Esophagus (tissue), 2 donors: ENCODE data around the gene VPS45. TPM values are rescaled to one million over a fixed set of nuclear protein-coding genes. Genes with fewer than 3 reads are reported as not detected.

Source experiments
- H3K27ac ChIP-seq, 2 donors: one replicate each; pipeline ENCODE4 v1.5.1; 2013; ENCODE audit warnings: low read depth in 2 of 2, mild to moderate bottlenecking in 2 of 2, inconsistent platforms in 1 of 2, low read length in 1 of 2, moderate library complexity in 1 of 2
- H3K27me3 ChIP-seq, 2 donors: one replicate each; pipeline ENCODE4 v1.6.1; 2013; ENCODE audit warnings: low read length in 2 of 2, control low read depth in 1 of 2, mild to moderate bottlenecking in 1 of 2; ENCODE audit not compliant: insufficient read depth in 2 of 2, control insufficient read depth in 1 of 2
- H3K36me3 ChIP-seq, 2 donors: one replicate each; pipeline ENCODE4 v1.6.1; 2013; ENCODE audit warnings: low read length in 1 of 2; ENCODE audit not compliant: control insufficient read depth in 2 of 2, insufficient read depth in 2 of 2
- H3K4me1 ChIP-seq, 2 donors: one replicate each; pipeline ENCODE4 v1.6.1; 2013; ENCODE audit warnings: low read length in 1 of 2; ENCODE audit not compliant: control insufficient read depth in 2 of 2, insufficient read depth in 2 of 2
- H3K4me3 ChIP-seq, 2 donors: one replicate each; pipeline ENCODE4 v1.5.1; 2013; ENCODE audit warnings: low read length in 2 of 2, mild to moderate bottlenecking in 2 of 2, low read depth in 1 of 2, moderate library complexity in 1 of 2
- H3K9me3 ChIP-seq, 2 donors: one replicate each; pipeline ENCODE4 v1.6.1; 2013; ENCODE audit warnings: mild to moderate bottlenecking in 2 of 2, low read depth in 1 of 2, low read length in 1 of 2, moderate library complexity in 1 of 2; ENCODE audit not compliant: control insufficient read depth in 2 of 2, insufficient read depth in 1 of 2
- WGBS, 2 donors: extraction: QIAGEN DNeasy Blood & Tissue Kit; methylation state at CpG; one replicate each; pipeline ENCODE4 v1.1.7; 2013; 5-methylcytosine and 5-hydroxymethylcytosine counted together
- polyA plus RNA-seq, 2 donors: library from polyadenylated mRNA; stranded (reverse); fragments of 200-250 nt; gene quantifications; one replicate each; pipeline ENCODE4 v1.2.3, GENCODE V29; 2013
- donor health status: healthy with polysubstance abuse.
- donor health status: Bipolar disorder and iron deficiency.

VPS45 gene
- polyA plus RNA-seq, 2 donors: 16.1 to 19.3 TPM

DNA sequence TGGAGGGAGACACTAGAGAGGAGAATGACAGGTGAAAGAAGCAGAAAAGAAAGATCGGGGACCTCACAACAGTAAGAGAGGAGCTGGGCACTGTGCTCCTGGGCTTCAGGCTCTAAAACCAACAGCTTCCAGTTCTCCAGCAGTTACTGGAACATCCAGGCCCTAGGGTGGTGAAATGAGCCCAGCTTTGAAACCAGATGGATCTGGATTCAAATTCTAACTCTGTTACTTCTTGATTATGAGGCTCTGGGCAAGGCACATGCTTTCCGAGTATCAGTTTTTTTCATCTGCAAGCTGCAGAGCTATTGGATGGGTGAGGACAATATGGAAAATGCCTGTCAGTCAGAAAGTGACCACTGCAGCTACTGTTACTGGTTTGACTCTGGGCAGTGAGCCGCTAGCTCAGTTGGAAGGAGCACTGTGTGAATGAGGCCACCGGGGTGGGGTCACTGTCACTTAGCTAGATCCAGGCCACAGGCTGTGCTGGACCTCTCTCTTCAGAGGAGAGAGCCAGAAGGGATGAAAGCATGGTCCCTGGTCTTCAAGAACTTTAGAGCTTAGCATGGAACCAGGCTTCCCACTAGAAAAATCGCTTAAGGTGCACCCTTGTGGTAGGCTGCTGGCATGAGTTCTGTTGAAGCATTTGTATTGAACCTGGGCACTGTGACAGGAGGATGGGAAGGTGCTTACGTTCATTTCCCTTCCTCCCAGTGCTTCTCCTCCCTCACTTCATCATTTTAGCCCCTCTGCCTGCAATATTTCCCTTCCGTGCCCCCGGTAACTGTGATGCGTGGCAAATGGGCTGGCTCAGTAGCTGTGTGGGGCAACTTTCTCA lies 94.4 kb downstream of the VPS45 start:
- no peak overlapping the region for H3K4me3 ChIP-seq

DNA sequence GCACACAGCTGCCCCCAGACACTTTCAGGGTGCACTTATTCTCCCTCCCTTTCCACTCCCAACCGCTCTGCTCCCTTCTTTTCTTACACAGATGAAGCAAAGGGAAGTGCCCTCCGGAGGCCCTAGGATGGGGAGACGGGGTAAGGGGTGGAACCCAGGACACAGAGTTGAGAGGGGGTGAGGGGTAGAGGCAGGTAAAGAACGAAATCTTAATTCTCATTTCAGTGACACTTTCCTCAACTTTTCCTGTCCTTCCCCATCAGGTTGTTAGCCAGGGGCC lies 94.9 kb downstream of the VPS45 start:
- Histone ChIP-seq H3K4me3 (no peak overlapping the region), H3K27ac (peak overlapping the region; percentile 56 to 92), H3K9me3 (no peaks in the 10 kb centered on the region), H3K4me1 (peaks cover 0 to 2% of the 10 kb centered on the region in 2 donors), H3K27me3 (no peaks in the 10 kb centered on the region), H3K36me3 (peaks cover 0 to 4% of the 10 kb centered on the region in 2 donors)
- 57 to 61% methylated on average over 4 of the region's 4 CpGs for WGBS, 2 donors

More for the DNA sequence above, 94.4 kb downstream of the VPS45 start:
- Histone ChIP-seq H3K36me3 (peaks cover 0 to 4% of the 10 kb centered on the region in 2 donors), H3K27me3 (no peaks in the 10 kb centered on the region), H3K9me3 (no peaks in the 10 kb centered on the region), H3K27ac (peak overlapping the region; percentile 56 to 92), H3K4me1 (peaks cover 0 to 2% of the 10 kb centered on the region in 2 donors)
- WGBS, 2 donors: 67 to 70% methylated on average over 9 of the region's 9 CpGs

DNA sequence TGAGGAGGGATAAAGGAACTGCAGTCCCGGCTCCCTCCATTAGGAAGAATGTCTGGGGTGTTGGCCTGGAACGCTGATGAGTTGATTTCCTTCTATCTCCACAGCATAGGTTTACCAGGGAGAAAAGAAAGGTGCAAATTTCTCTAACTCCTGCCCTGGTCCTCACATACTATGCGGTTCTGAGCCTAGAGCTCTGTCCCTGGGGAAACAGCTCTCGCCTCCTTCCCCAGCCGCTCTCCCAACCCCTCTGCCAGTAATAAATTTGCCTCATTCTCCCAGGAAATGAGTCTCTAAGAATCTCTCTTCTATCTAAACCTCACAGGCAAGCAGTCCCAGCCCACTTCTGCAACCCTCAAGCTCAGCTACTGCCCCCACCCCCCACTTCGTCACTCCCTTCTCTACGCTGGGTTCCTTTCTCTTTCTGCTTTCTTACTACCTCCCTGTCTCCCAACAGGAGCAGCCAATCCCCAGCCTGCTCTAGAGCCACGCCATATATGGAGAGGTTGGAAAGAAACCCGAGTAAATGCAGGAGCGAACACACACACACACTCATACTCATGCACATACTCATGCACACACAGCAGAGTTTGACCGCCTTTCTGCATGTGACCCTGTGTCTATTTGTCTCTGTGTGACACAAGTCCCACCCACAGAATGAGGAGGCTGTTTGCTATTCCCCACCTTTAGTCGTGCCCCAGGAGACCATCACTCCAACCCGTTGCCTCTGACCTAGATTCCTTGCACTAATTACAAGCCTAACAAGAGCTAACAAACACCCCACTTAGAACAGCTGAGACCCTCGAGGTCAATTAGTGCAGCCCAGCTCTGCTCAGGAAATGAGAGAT lies 95.5 kb downstream of the VPS45 start:
- WGBS, 2 donors: 19 to 22% methylated on average over 14 of the region's 14 CpGs
- peaks cover 0 to 2% of the 10 kb centered on the region in 2 donors for H3K4me1 ChIP-seq

DNA sequence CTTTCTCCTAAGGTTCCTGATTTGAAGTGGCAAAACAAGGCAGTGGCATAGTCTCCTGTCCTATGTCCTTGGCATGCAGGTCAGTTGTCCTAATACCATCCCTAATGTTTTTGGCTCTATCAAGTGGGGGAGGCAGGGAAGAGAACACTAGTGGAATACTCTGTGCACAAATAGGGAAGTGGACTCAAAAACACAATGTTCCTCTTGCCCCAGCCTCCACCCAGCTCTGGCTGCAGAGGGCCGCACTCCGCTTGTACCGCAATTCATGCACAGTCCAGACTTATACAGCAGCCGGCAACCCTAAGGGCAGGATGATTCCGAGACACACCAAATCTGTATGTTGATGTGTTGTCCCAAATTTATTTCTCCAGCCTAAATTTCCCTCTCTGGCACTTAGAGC lies 96.6 kb downstream of the VPS45 start:
- WGBS, 2 donors: 90 to 93% methylated on average over 5 of the region's 5 CpGs
- H3K27ac ChIP-seq: peak overlapping the region; percentile 62 to 89
- no peak overlapping the region for H3K4me3 ChIP-seq
- H3K27me3 ChIP-seq: no peaks in the 10 kb centered on the region
- H3K4me1 ChIP-seq: peaks cover 0 to 2% of the 10 kb centered on the region in 2 donors
- no peaks in the 10 kb centered on the region for H3K9me3 ChIP-seq
- H3K36me3 ChIP-seq: peaks cover 0 to under 1% of the 10 kb centered on the region in 2 donors

More for the DNA sequence above, 95.5 kb downstream of the VPS45 start:
- H3K9me3 ChIP-seq: no peaks in the 10 kb centered on the region
- H3K27me3 ChIP-seq: no peaks in the 10 kb centered on the region
- H3K27ac ChIP-seq: peak overlapping the region; percentile 62 to 92
- peaks cover 0 to 4% of the 10 kb centered on the region in 2 donors for H3K36me3 ChIP-seq
- H3K4me3 ChIP-seq: peak overlapping the region in 1 of 2 donors; percentile 46

DNA sequence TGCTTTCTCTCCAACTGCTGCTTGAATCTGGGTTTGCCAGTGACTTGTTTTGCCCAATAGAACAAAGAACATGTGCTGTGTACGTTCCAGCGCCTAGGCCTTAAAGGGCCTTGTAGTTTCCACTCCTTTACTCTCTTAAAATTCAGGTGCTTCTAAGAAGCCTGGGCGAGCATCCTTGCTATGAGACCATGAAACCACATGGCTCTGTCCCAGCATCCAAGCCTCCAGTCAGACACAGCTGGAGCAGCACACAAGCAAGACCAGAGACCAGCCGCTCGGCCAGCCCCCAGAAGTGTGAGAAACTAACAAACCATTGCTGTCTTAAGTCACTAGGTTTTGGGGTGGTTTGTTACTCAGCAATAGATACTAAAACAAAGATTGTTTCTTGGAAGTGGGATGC lies 97.2 kb downstream of the VPS45 start:
- H3K4me3 ChIP-seq: no peak overlapping the region
- H3K9me3 ChIP-seq: no peaks in the 10 kb centered on the region
- 88 to 90% methylated on average over 5 of the region's 5 CpGs for WGBS, 2 donors
- peak overlapping the region in 1 of 2 donors; percentile 53 for H3K27ac ChIP-seq
- no peaks in the 10 kb centered on the region for H3K36me3 ChIP-seq
- H3K4me1 ChIP-seq: peaks cover 0 to 2% of the 10 kb centered on the region in 2 donors
- H3K27me3 ChIP-seq: no peaks in the 10 kb centered on the region

DNA sequence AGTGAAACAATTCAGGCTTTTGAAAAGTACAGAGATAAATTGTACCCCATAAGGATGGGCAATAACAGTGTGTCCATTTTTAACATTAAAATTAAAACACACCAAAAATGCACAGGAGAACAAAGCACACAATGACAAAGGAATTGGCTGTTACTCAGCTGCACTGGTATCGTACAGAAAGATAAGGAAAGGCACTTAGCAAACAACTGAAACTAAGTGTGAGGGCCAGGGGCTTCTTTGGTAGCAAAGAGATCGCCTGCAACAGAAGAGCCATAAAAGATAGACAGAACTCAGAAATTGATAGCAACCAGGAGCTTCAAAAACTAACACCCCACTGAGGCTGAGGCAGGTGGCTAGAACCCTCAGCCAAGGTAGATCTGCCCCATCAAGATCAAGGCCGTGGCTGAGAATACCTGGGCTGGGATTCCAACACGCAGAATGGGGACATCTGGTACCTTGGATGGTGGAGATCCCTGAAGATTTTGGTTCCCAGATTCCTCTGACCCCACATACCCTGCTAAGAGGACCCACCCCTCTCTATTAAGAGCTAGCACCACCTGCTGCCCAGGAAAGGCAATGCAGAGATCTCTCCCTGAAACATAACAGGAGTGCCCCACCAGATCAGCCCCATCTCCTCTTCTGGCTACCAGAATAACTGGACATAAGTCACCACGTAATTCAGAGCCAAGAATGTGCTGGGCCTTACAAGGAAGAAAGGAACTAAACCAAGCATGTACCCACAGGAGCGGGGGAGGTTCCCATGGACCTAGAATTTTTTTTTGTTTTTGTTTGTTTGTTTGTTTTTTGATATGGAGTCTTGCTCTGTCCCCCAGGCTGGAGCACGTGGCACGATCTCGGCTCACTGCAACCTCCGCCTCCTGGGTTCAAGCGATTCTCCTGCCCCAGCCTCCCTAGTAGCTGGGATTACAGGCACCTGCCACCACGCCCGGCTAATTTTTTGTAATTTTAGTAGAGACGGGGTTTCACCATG lies 98.3 kb downstream of the VPS45 start:
- Histone ChIP-seq H3K36me3 (no peaks in the 10 kb centered on the region), H3K4me1 (peaks cover 0 to 2% of the 10 kb centered on the region in 2 donors), H3K27ac (no peak overlapping the region), H3K9me3 (no peaks in the 10 kb centered on the region), H3K27me3 (no peaks in the 10 kb centered on the region), H3K4me3 (no peak overlapping the region)
- 67% methylated on average over 14 of the region's 14 CpGs for WGBS, 2 donors

DNA sequence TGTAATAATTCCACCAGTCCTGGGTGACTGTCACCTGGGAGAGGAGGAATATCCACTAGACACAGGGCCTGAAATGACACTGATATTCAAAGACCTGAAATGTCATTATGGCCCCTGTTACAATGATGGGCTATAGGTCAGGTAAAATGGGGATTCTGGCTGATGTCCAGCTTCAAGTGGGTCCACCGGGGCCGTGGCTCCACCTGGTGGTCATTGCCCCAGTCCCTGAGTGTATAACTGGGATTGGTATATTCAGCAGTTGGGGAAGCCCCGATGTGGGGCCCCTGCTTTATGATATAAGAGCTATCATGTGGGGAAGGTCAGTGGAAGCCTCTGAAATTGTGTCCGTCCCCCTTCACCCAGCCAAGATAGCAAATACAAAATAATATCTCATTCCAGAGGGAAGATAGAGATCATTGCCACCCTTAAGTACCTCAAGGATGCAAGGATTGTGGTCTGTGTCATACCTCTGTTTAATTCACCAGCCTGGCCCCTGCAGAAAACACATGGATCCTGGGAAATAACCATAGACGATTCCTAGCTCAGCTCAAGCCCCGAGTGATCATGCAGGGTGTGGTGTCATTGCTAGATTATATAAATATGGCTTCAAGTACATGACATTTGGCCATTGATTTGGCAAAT lies 101.5 kb downstream of the VPS45 start:
- Histone ChIP-seq H3K27ac (no peak overlapping the region), H3K4me3 (no peak overlapping the region), H3K9me3 (no peaks in the 10 kb centered on the region), H3K27me3 (no peaks in the 10 kb centered on the region), H3K36me3 (no peaks in the 10 kb centered on the region), H3K4me1 (peaks cover 0 to 2% of the 10 kb centered on the region in 2 donors)
- WGBS, 2 donors: 13 to 15% methylated on average over 6 of the region's 6 CpGs

DNA sequence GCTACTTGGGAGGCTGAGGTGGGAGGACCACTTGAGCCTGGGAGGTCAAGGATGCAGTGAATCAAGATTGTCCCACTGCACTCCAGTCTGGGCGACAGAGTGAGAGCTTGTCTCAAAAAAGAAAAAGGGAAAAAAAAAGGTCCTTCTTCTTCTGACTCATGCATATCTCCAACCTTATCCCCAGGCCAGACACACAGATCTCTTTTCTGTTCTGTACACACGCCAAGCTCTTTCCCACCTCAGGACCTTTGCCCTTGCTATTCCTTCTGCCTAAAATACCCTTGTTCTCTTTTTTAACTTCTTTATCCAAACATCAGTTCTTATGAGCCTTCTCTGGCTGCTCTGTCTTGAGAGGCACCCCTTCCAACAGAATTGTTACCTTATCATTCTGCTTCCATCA lies 104.2 kb downstream of the VPS45 start:
- Histone ChIP-seq H3K4me1 (peaks cover 0 to 2% of the 10 kb centered on the region in 2 donors), H3K27me3 (no peaks in the 10 kb centered on the region), H3K27ac (no peak overlapping the region), H3K36me3 (no peaks in the 10 kb centered on the region), H3K9me3 (no peaks in the 10 kb centered on the region), H3K4me3 (no peak overlapping the region)
- WGBS, 2 donors: 64 to 86% methylated on average over 2 of the region's 2 CpGs
